K562 (cell line): Measurements from ENCODE around the gene AGRN. TPM values are rescaled to one million over a fixed set of nuclear protein-coding genes. Genes with fewer than 3 reads are reported as not detected.

Source experiments
- AFF4 ChIP-seq: sonication (generic); formaldehyde crosslinking; IDR thresholded peaks from 2 replicates; pipeline ENCODE4 v1.8.0; 2023; ENCODE audit warnings: mild to moderate bottlenecking, missing genetic modification reagents
- CHD4 ChIP-seq: fragments of 200-600 bp; sonication (generic); IDR thresholded peaks from 3 replicates; pipeline ENCODE4 v1.6.1; 2012; ENCODE audit warnings: low read depth, mild to moderate bottlenecking, mixed read lengths, low read length, inconsistent platforms; ENCODE audit not compliant: insufficient read depth, insufficient replicate concordance, poor library complexity, severe bottlenecking
- FOXA3 ChIP-seq, 2 experiments: fragments of 450-650 bp in 1 of 2; sonication (generic) in 1 of 2; formaldehyde crosslinking; IDR thresholded peaks in 1 of 2; conservative IDR thresholded peaks in 1 of 2; 2 replicates each; pipeline versions ENCODE4 v1.4.0 to v1.8.0; 2020 to 2022; ENCODE audit warnings: mild to moderate bottlenecking in 2 of 2, missing genetic modification reagents in 1 of 2
- GATAD2A ChIP-seq: fragments of 450-650 bp; IDR thresholded peaks from 2 replicates; pipeline ENCODE4 v1.6.1; 2017
- KDM5B ChIP-seq: fragments of 200-600 bp; sonication (generic); IDR thresholded peaks from 2 replicates; pipeline ENCODE4 v1.6.1; 2012; ENCODE audit warnings: low read depth, mild to moderate bottlenecking, moderate library complexity, low read length, control low read depth, inconsistent platforms; ENCODE audit not compliant: insufficient replicate concordance
- MCM2 ChIP-seq: fragments of 450-650 bp; IDR thresholded peaks from 2 replicates; pipeline ENCODE4 v1.6.1; 2017; ENCODE audit warnings: low read depth, mild to moderate bottlenecking
- MLX ChIP-seq, 2 experiments: fragments of 450-650 bp in 1 of 2; sonication (generic) in 1 of 2; formaldehyde crosslinking; conservative IDR thresholded peaks; 2 replicates each; pipeline versions ENCODE4 v1.4.0 to v1.8.1; 2020 to 2022; ENCODE audit warnings: mild to moderate bottlenecking in 1 of 2, missing genetic modification reagents in 1 of 2
- MNT ChIP-seq, 2 experiments: fragments of 450-650 bp; conservative IDR thresholded peaks; 2 replicates each; pipeline ENCODE4 v1.6.1; 2017; ENCODE audit warnings: mild to moderate bottlenecking in 2 of 2, moderate library complexity in 2 of 2
- NKRF ChIP-seq: fragments of 450-650 bp; IDR thresholded peaks from 2 replicates; pipeline ENCODE4 v1.6.1; 2016; ENCODE audit warnings: borderline replicate concordance
- RBFOX2 ChIP-seq: fragments of 200-400 bp; formaldehyde crosslinking; IDR thresholded peaks from 2 replicates; pipeline ENCODE4 v1.6.1; 2017; ENCODE audit warnings: low read depth, mild to moderate bottlenecking, low read length, moderate library complexity
- RFX1 ChIP-seq: fragments of 450-650 bp; IDR thresholded peaks from 2 replicates; pipeline ENCODE4 v1.6.1; 2016; ENCODE audit warnings: mild to moderate bottlenecking, moderate library complexity
- RNF219 ChIP-seq: fragments of 250-450 bp; sonication (Bioruptor Pico); IDR thresholded peaks from 2 replicates; pipeline ENCODE4 v1.5.0; 2022; ENCODE audit warnings: mild to moderate bottlenecking
- SP1 ChIP-seq: sonication (generic); formaldehyde crosslinking; IDR thresholded peaks from 2 replicates; pipeline ENCODE4 v1.8.1; 2022; ENCODE audit warnings: mild to moderate bottlenecking, missing genetic modification reagents
- XRCC4 ChIP-seq: IDR thresholded peaks from one replicate; pipeline ENCODE4 v1.6.1; 2011; ENCODE audit not compliant: insufficient read depth, insufficient read length; ENCODE audit errors: extremely low read depth
- ZFP1 ChIP-seq: fragments of 450-650 bp; formaldehyde crosslinking; IDR thresholded peaks from 2 replicates; pipeline ENCODE4 v1.4.0; 2020; ENCODE audit warnings: mild to moderate bottlenecking, mixed read lengths
- polyA plus RNA-seq, 8 experiments: library from polyadenylated mRNA; depleted of rRNA in 4 of 8; stranded (reverse) in 5 of 8; unstranded in 3 of 8; fragments of >200 nt; fragmentation: Nextera tagmentation in 2 of 8; fragmentation: Illumina TruSeq in 1 of 8; extraction: Ambion mirVana in 2 of 8; extraction: Trizol in 1 of 8; gene quantifications; 2 replicates each; pipeline versions ENCODE4 v1.2.1 to v1.2.3, GENCODE V29; 2011 to 2014; ENCODE audit warnings: inconsistent platforms in 1 of 8, missing spikeins in 1 of 8
- total RNA-seq, 7 experiments: library from RNA; depleted of rRNA in 6 of 7; stranded (reverse); fragments of >200 nt in 6 of 7; fragmentation: Illumina TruSeq in 2 of 7; extraction: Trizol in 2 of 7; gene quantifications; 2 replicates each; pipeline versions ENCODE4 v1.2.1 to v1.2.3, GENCODE V29; 2011 to 2021; ENCODE audit warnings: low replicate concordance in 1 of 7

AGRN gene
- total and polyA plus RNA-seq, 9 of the 15 experiments (the other 6 are each of a cell fraction or from before 2014, with no cell fraction given): 0.04 to 111 (median 18.1) TPM

GRCh38 chr1:1021010-1021919 lies 1.3 kb downstream of the AGRN start (continued):
- TF ChIP-seq MNT (conservative IDR thresholded peaks at IDR 0.05) (peak in 1 of 2 experiments; percentile 53; a peak in 3 of 4 replicates), RFX1 (no peak), RBFOX2 (peak; percentile 53), MLX (CRISPR knock-in tag; conservative IDR thresholded peaks at IDR 0.05) (no peak), NKRF (peak; percentile 51), AFF4 (no peak), SP1 (CRISPR knock-in tag) (no peak), ZFP1 (CRISPR knock-in tag) (no peak), CHD4 (no peak), GATAD2A (peak; percentile 47; the same call in 1 of the 2 replicates), FOXA3 (CRISPR knock-in tag; conservative IDR thresholded peaks at IDR 0.05 in 1 of 2, IDR thresholded peaks at IDR 0.05 in 1 of 2) (no peak), RNF219 (CRISPR knock-in tag) (no peak), MCM2 (no peak), XRCC4 (no peak), KDM5B (peak; percentile 3)
